Adrenal gland (tissue), 5 donors: ENCODE data around the gene GGT6.

ENCODE experiments used
- CTCF ChIP-seq, 6 experiments: fragments of 450-650 bp in 4 of 6; fragments of 200-600 bp in 2 of 6; sonication (generic) in 1 of 6; IDR thresholded peaks; 1 replicate in 5 of 6; 2 replicates in 1 of 6; pipeline versions ENCODE4 v1.5.1 to v1.8.0; 2016 to 2021; ENCODE audit warnings: antibody characterized with exemption in 6 of 6, mild to moderate bottlenecking in 2 of 6, moderate library complexity in 1 of 6
- POLR2A ChIP-seq, 2 donors: fragments of 450-650 bp; IDR thresholded peaks; one replicate each; pipeline ENCODE4 v1.6.1; 2017; ENCODE audit warnings: antibody characterized with exemption in 2 of 2, mild to moderate bottlenecking in 2 of 2, moderate library complexity in 1 of 2
- donor health status: DM: no; HTN: no; CAD: no.

DNA sequence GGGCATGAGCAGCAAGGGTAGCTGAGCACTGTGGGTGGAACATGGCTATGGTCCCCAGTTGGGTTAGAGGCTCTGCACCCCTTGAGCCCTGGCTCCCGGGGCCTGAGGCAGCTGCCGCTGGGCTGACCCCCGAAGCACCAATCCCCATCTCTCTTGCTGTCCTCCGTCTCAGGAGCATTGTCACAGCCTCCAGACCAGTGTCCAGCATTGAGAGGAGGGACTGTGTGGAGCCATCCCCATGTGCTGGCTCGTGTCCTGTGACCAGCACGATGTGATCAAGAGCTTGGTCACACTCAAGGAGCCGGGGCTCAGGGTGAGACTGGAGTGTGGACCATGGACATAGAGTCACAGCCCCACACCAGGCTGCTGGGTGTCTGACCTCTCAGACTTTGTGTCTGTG, 26.8 kb upstream of the GGT6 start:
- no peak for TF ChIP-seq CTCF (IDR thresholded peaks at IDR 0.05)
- TF ChIP-seq POLR2A (IDR thresholded peaks at IDR 0.05), result no peak
